Measurements from ENCODE around the gene ANAPC10.

The ANAPC10 gene

DNA sequence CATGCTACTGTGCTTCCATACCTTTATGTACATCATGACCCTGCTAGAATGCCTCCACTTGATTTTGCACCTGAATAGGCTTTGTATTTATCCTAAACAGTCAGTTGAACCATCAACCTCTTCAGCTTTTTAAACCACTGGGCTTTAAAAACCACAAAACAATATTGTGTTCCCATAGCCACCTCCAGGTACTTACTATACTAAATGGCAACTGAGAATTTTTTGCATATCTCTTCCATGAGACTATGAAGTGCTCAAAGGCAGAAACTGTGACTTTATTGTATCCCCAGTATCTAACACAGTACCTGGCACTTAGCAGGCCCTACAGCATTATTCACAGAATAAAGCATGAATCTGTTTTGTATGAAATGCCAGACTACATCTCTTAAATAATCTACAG lies 39.7 kb downstream of the ANAPC10 start:
- no peak for ATAC-seq
- no peak for TF ChIP-seq ZNF8 (CRISPR knock-in tag; IDR thresholded peaks at IDR 0.05)
- no peak for TF ChIP-seq ESRRG (CRISPR knock-in tag; IDR thresholded peaks at IDR 0.05)
- TF ChIP-seq, protein P1, sequence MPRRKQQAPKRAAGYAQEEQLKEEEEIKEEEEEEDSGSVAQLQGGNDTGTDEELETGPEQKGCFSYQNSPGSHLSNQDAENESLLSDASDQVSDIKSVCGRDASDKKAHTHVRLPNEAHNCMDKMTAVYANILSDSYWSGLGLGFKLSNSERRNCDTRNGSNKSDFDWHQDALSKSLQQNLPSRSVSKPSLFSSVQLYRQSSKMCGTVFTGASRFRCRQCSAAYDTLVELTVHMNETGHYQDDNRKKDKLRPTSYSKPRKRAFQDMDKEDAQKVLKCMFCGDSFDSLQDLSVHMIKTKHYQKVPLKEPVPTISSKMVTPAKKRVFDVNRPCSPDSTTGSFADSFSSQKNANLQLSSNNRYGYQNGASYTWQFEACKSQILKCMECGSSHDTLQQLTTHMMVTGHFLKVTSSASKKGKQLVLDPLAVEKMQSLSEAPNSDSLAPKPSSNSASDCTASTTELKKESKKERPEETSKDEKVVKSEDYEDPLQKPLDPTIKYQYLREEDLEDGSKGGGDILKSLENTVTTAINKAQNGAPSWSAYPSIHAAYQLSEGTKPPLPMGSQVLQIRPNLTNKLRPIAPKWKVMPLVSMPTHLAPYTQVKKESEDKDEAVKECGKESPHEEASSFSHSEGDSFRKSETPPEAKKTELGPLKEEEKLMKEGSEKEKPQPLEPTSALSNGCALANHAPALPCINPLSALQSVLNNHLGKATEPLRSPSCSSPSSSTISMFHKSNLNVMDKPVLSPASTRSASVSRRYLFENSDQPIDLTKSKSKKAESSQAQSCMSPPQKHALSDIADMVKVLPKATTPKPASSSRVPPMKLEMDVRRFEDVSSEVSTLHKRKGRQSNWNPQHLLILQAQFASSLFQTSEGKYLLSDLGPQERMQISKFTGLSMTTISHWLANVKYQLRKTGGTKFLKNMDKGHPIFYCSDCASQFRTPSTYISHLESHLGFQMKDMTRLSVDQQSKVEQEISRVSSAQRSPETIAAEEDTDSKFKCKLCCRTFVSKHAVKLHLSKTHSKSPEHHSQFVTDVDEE (CRISPR knock-in tag; IDR thresholded peaks at IDR 0.05): no peak
- TF ChIP-seq ZFP30 (CRISPR knock-in tag; IDR thresholded peaks at IDR 0.05): no peak
- TF ChIP-seq, protein P2, sequence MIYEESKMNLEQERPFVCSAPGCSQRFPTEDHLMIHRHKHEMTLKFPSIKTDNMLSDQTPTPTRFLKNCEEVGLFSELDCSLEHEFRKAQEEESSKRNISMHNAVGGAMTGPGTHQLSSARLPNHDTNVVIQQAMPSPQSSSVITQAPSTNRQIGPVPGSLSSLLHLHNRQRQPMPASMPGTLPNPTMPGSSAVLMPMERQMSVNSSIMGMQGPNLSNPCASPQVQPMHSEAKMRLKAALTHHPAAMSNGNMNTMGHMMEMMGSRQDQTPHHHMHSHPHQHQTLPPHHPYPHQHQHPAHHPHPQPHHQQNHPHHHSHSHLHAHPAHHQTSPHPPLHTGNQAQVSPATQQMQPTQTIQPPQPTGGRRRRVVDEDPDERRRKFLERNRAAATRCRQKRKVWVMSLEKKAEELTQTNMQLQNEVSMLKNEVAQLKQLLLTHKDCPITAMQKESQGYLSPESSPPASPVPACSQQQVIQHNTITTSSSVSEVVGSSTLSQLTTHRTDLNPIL (CRISPR knock-in tag; IDR thresholded peaks at IDR 0.05; ENCODE audit: low read depth): no peak
- no peak for TF ChIP-seq ISL1 (CRISPR knock-in tag; IDR thresholded peaks at IDR 0.05)
- no peak for TF ChIP-seq ZNF565 (CRISPR knock-in tag; conservative IDR thresholded peaks at IDR 0.05; ENCODE audit: low read depth)
- TF ChIP-seq TOX (CRISPR knock-in tag; IDR thresholded peaks at IDR 0.05; ENCODE audit: borderline replicate concordance): no peak
- TF ChIP-seq BACH2 (CRISPR knock-in tag; IDR thresholded peaks at IDR 0.05; ENCODE audit: borderline replicate concordance): no peak
- no peak for TF ChIP-seq ZFP3 (CRISPR knock-in tag; IDR thresholded peaks at IDR 0.05)
- TF ChIP-seq RARB (CRISPR knock-in tag; IDR thresholded peaks at IDR 0.05): no peak
- no peak for TF ChIP-seq PPARA (CRISPR knock-in tag; IDR thresholded peaks at IDR 0.05; ENCODE audit: borderline replicate concordance)
- no peak for TF ChIP-seq ARNTL (CRISPR knock-in tag; IDR thresholded peaks at IDR 0.05; ENCODE audit: borderline replicate concordance, low read depth)
- TF ChIP-seq SNAI2 (CRISPR knock-in tag; IDR thresholded peaks at IDR 0.05): no peak
- TF ChIP-seq TCF4 (CRISPR knock-in tag; IDR thresholded peaks at IDR 0.05; ENCODE audit: borderline replicate concordance): no peak
- TF ChIP-seq GLIS3 (CRISPR knock-in tag; IDR thresholded peaks at IDR 0.05): no peak
- TF ChIP-seq, protein P3, sequence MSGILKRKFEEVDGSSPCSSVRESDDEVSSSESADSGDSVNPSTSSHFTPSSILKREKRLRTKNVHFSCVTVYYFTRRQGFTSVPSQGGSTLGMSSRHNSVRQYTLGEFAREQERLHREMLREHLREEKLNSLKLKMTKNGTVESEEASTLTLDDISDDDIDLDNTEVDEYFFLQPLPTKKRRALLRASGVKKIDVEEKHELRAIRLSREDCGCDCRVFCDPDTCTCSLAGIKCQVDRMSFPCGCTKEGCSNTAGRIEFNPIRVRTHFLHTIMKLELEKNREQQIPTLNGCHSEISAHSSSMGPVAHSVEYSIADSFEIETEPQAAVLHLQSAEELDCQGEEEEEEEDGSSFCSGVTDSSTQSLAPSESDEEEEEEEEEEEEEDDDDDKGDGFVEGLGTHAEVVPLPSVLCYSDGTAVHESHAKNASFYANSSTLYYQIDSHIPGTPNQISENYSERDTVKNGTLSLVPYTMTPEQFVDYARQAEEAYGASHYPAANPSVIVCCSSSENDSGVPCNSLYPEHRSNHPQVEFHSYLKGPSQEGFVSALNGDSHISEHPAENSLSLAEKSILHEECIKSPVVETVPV (CRISPR knock-in tag; IDR thresholded peaks at IDR 0.05): no peak
- no peak for TF ChIP-seq OSR1 (CRISPR knock-in tag; IDR thresholded peaks at IDR 0.05)
- no peak for TF ChIP-seq ZC3H10 (CRISPR knock-in tag; IDR thresholded peaks at IDR 0.05)
- TF ChIP-seq ZNF70 (CRISPR knock-in tag; IDR thresholded peaks at IDR 0.05): no peak

DNA sequence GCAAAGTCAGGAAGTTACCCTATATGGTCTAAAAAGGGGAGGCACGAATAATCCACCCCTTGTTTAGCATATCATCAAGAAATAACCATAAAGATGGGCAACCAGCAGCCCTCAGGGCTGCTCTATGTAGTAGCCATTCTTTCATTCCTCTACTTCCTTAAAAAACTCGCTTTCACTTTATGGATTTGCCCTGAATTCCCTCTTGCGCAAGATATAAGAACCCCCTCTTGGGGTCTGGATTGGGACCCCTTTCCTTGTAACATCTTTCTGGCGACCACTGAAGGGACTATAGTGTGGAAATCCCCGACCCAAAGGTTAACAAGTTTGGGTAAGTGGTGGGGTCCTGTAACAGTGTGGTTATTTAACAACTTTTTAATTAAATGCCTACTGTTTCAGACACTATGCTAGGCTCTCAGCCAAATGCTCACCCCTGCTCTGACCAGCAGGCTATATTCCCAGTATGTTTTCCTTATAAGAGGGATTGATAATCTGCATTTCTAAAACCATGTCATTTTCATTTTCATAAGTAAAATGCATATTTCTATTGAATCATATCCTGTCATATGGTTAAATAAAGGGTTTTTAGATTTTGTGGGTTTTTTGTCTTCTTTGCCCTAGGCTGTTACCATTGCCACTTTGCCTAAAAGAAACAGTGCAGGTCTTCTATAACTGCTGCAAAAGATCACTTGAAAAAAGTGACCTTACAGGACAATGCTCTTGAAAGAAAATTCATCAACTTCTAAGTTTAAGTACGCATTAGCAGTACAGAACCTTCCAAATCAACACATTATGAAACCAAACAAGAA lies 41.5 kb downstream of the ANAPC10 start:
- no peak for ATAC-seq
- TF ChIP-seq, protein P4, sequence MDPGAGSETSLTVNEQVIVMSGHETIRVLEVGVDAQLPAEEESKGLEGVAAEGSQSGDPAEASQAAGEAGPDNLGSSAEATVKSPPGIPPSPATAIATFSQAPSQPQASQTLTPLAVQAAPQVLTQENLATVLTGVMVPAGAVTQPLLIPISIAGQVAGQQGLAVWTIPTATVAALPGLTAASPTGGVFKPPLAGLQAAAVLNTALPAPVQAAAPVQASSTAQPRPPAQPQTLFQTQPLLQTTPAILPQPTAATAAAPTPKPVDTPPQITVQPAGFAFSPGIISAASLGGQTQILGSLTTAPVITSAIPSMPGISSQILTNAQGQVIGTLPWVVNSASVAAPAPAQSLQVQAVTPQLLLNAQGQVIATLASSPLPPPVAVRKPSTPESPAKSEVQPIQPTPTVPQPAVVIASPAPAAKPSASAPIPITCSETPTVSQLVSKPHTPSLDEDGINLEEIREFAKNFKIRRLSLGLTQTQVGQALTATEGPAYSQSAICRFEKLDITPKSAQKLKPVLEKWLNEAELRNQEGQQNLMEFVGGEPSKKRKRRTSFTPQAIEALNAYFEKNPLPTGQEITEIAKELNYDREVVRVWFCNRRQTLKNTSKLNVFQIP (CRISPR knock-in tag; IDR thresholded peaks at IDR 0.05; ENCODE audit: borderline replicate concordance, low read depth): no peak
- TF ChIP-seq OSR1 (CRISPR knock-in tag; IDR thresholded peaks at IDR 0.05): no peak
- TF ChIP-seq, protein P2 (CRISPR knock-in tag; IDR thresholded peaks at IDR 0.05; ENCODE audit: low read depth): no peak
- no peak for TF ChIP-seq PPARA (CRISPR knock-in tag; IDR thresholded peaks at IDR 0.05; ENCODE audit: borderline replicate concordance)
- TF ChIP-seq, protein P1 (CRISPR knock-in tag; IDR thresholded peaks at IDR 0.05): no peak
- TF ChIP-seq ZFP30 (CRISPR knock-in tag; IDR thresholded peaks at IDR 0.05): no peak
- no peak for TF ChIP-seq ESRRG (CRISPR knock-in tag; IDR thresholded peaks at IDR 0.05)
- TF ChIP-seq ZNF565 (CRISPR knock-in tag; conservative IDR thresholded peaks at IDR 0.05; ENCODE audit: low read depth): no peak
- TF ChIP-seq ARNTL (CRISPR knock-in tag; IDR thresholded peaks at IDR 0.05; ENCODE audit: borderline replicate concordance, low read depth): no peak
- TF ChIP-seq, protein P5, sequence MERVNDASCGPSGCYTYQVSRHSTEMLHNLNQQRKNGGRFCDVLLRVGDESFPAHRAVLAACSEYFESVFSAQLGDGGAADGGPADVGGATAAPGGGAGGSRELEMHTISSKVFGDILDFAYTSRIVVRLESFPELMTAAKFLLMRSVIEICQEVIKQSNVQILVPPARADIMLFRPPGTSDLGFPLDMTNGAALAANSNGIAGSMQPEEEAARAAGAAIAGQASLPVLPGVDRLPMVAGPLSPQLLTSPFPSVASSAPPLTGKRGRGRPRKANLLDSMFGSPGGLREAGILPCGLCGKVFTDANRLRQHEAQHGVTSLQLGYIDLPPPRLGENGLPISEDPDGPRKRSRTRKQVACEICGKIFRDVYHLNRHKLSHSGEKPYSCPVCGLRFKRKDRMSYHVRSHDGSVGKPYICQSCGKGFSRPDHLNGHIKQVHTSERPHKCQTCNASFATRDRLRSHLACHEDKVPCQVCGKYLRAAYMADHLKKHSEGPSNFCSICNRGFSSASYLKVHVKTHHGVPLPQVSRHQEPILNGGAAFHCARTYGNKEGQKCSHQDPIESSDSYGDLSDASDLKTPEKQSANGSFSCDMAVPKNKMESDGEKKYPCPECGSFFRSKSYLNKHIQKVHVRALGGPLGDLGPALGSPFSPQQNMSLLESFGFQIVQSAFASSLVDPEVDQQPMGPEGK (CRISPR knock-in tag; IDR thresholded peaks at IDR 0.05; ENCODE audit: borderline replicate concordance): no peak
- TF ChIP-seq TCF4 (CRISPR knock-in tag; IDR thresholded peaks at IDR 0.05; ENCODE audit: borderline replicate concordance): no peak
- TF ChIP-seq ZNF8 (CRISPR knock-in tag; IDR thresholded peaks at IDR 0.05): no peak
- TF ChIP-seq CSDC2 (CRISPR knock-in tag; IDR thresholded peaks at IDR 0.05): no peak
- TF ChIP-seq ISL1 (CRISPR knock-in tag; IDR thresholded peaks at IDR 0.05): no peak
